ENCODE data around the gene PRKCD.

Gene PRKCD

GRCh38 chr3:53147151-53147902 is 13.7 kb upstream of the PRKCD start:
- ATAC-seq = no peak
- TF ChIP-seq RARB (CRISPR knock-in tag; IDR thresholded peaks at IDR 0.05) (no peak), ZC3H10 (CRISPR knock-in tag; IDR thresholded peaks at IDR 0.05) (no peak), OSR1 (CRISPR knock-in tag; IDR thresholded peaks at IDR 0.05) (no peak), ZFP3 (CRISPR knock-in tag; IDR thresholded peaks at IDR 0.05) (no peak), CREB5 (CRISPR knock-in tag; IDR thresholded peaks at IDR 0.05; ENCODE audit: low read depth) (no peak), PATZ1 (CRISPR knock-in tag; IDR thresholded peaks at IDR 0.05; ENCODE audit: borderline replicate concordance) (no peak), CSDC2 (CRISPR knock-in tag; IDR thresholded peaks at IDR 0.05) (no peak), SNAI2 (CRISPR knock-in tag; IDR thresholded peaks at IDR 0.05) (no peak), ZFP30 (CRISPR knock-in tag; IDR thresholded peaks at IDR 0.05) (no peak), POU6F1 (CRISPR knock-in tag; IDR thresholded peaks at IDR 0.05; ENCODE audit: borderline replicate concordance, low read depth) (no peak)

GRCh38 chr3:53147903-53148400 is 13.1 kb upstream of the PRKCD start:
- TF ChIP-seq ZFP3 (CRISPR knock-in tag; IDR thresholded peaks at IDR 0.05) (no peak), ZNF70 (CRISPR knock-in tag; IDR thresholded peaks at IDR 0.05) (no peak), CSRNP3 (CRISPR knock-in tag; IDR thresholded peaks at IDR 0.05) (no peak), ZNF565 (CRISPR knock-in tag; conservative IDR thresholded peaks at IDR 0.05; ENCODE audit: low read depth) (no peak), ESRRG (CRISPR knock-in tag; IDR thresholded peaks at IDR 0.05) (no peak), TSHZ2 (CRISPR knock-in tag; IDR thresholded peaks at IDR 0.05) (no peak), POU6F1 (CRISPR knock-in tag; IDR thresholded peaks at IDR 0.05; ENCODE audit: borderline replicate concordance, low read depth) (no peak), CREB5 (CRISPR knock-in tag; IDR thresholded peaks at IDR 0.05; ENCODE audit: low read depth) (no peak), RARB (CRISPR knock-in tag; IDR thresholded peaks at IDR 0.05) (no peak), GLIS3 (CRISPR knock-in tag; IDR thresholded peaks at IDR 0.05) (no peak), TCF4 (CRISPR knock-in tag; IDR thresholded peaks at IDR 0.05; ENCODE audit: borderline replicate concordance) (no peak), PPARA (CRISPR knock-in tag; IDR thresholded peaks at IDR 0.05; ENCODE audit: borderline replicate concordance) (no peak), PATZ1 (CRISPR knock-in tag; IDR thresholded peaks at IDR 0.05; ENCODE audit: borderline replicate concordance) (no peak), ZNF8 (CRISPR knock-in tag; IDR thresholded peaks at IDR 0.05) (no peak), SNAI2 (CRISPR knock-in tag; IDR thresholded peaks at IDR 0.05) (no peak), OSR1 (CRISPR knock-in tag; IDR thresholded peaks at IDR 0.05) (no peak)
- ATAC-seq = no peak

Data from SK-N-SH treated with all-trans-retinoic acid at 6 μM for 48 hours (cell line).